A549 (cell line): ENCODE data around the gene SCG5.
"Not testable (repeated sequence)": the region's sequence is repeated elsewhere in the genome, so short reads cannot be mapped to it uniquely, and the experiment has no call there.

Experiments used
- CHD2 ChIP-seq: fragments of 150-350 bp; IDR thresholded peaks from 2 replicates; pipeline ENCODE4 v1.6.1; 2014; ENCODE audit warnings: low read length; ENCODE audit not compliant: partially characterized antibody
- HDAC2 ChIP-seq: fragments of 200-600 bp; sonication (generic); IDR thresholded peaks from 2 replicates; pipeline ENCODE4 v1.6.1; 2016
- MAFK ChIP-seq: fragments of 450-650 bp; IDR thresholded peaks from 2 replicates; pipeline ENCODE4 v1.6.1; 2014; ENCODE audit not compliant: partially characterized antibody
- MYC ChIP-seq: IDR thresholded peaks from 2 replicates; pipeline ENCODE4 v1.6.1; 2012; ENCODE audit warnings: mild to moderate bottlenecking, inconsistent platforms, low read length, improper control_type of control experiment, borderline replicate concordance
- NR3C1 ChIP-seq: fragments of >200 bp; sonication (Bioruptor Twin); formaldehyde crosslinking; IDR thresholded peaks from 3 replicates; pipeline ENCODE4 v1.6.1; 2017
- POLR2A ChIP-seq: IDR thresholded peaks from 2 replicates; pipeline ENCODE4 v1.6.1; 2012; ENCODE audit warnings: mild to moderate bottlenecking, low read length
- TF ChIP-seq, protein P1 (sequence below): fragments of >200 bp; sonication (Bioruptor Twin); formaldehyde crosslinking; IDR thresholded peaks from 3 replicates; pipeline ENCODE4 v1.5.1; 2016
- TF ChIP-seq, protein P2 (sequence below): IDR thresholded peaks from 2 replicates; pipeline ENCODE4 v1.6.1; 2012
- TF ChIP-seq, protein P3 (sequence below): IDR thresholded peaks from 2 replicates; pipeline ENCODE4 v1.6.1; 2012

DNA sequence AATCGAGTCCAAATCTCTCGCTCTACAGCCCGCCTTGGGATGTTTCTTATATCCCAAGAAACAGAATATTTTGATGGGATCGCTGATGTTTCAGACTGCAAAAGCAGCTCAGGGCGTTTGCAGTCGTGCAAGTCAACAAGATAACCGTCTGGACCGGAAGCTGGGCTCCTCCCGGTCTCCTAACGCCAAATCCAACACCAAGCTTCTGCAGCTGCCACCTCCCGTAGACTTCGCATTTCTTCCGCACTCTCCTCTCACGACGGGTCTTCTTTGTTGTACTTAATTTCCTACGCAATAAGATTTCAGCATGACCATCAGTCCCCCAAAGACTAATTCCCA is 26.8 kb upstream of the SCG5 start:
- not testable (repeated sequence) for TF ChIP-seq HDAC2, MYC, POLR2A, MAFK, NR3C1, CHD2
- TF ChIP-seq, protein P1, sequence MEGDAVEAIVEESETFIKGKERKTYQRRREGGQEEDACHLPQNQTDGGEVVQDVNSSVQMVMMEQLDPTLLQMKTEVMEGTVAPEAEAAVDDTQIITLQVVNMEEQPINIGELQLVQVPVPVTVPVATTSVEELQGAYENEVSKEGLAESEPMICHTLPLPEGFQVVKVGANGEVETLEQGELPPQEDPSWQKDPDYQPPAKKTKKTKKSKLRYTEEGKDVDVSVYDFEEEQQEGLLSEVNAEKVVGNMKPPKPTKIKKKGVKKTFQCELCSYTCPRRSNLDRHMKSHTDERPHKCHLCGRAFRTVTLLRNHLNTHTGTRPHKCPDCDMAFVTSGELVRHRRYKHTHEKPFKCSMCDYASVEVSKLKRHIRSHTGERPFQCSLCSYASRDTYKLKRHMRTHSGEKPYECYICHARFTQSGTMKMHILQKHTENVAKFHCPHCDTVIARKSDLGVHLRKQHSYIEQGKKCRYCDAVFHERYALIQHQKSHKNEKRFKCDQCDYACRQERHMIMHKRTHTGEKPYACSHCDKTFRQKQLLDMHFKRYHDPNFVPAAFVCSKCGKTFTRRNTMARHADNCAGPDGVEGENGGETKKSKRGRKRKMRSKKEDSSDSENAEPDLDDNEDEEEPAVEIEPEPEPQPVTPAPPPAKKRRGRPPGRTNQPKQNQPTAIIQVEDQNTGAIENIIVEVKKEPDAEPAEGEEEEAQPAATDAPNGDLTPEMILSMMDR: not testable (repeated sequence)
- TF ChIP-seq, protein P2, sequence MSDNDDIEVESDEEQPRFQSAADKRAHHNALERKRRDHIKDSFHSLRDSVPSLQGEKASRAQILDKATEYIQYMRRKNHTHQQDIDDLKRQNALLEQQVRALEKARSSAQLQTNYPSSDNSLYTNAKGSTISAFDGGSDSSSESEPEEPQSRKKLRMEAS: not testable (repeated sequence)
- TF ChIP-seq, protein P3, sequence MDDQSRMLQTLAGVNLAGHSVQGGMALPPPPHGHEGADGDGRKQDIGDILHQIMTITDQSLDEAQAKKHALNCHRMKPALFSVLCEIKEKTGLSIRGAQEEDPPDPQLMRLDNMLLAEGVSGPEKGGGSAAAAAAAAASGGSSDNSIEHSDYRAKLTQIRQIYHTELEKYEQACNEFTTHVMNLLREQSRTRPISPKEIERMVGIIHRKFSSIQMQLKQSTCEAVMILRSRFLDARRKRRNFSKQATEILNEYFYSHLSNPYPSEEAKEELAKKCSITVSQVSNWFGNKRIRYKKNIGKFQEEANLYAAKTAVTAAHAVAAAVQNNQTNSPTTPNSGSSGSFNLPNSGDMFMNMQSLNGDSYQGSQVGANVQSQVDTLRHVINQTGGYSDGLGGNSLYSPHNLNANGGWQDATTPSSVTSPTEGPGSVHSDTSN: not testable (repeated sequence)
